ENCODE results near the gene USP14.
A peak's percentile ranks its signal among the peaks of the same experiment; 100 is the strongest.
"Not testable (repeated sequence)": the region's sequence is repeated elsewhere in the genome, so short reads cannot be mapped to it uniquely, and the experiment has no call there.

USP14 gene

GRCh38 chr18:158128-159036 is at the start of gene USP14:
Gene USP14, plus strand, starts transcription at chr18:158557. Its CDS starts 142 bp downstream, at chr18:158699.
- peak; percentile 95 to 96 for DNase-seq (ENCODE audit: low read depth in 2 of 2, low spot score in 1 of 2)

GRCh38 chr18:108665-109063 is 49.7 kb upstream of the USP14 start:
- DNase-seq (ENCODE audit: low read depth in 2 of 2, low spot score in 1 of 2), result not testable (repeated sequence)

- not testable (repeated sequence) for DNase-seq (ENCODE audit: low read depth in 2 of 2, low spot score in 1 of 2)
Observed at GRCh38 chr18:109130-109921, 49.0 kb upstream of the USP14 start.

GRCh38 chr18:109922-110261 is 48.5 kb upstream of the USP14 start:
- DNase-seq (ENCODE audit: low read depth in 2 of 2, low spot score in 1 of 2), result not testable (repeated sequence)

GRCh38 chr18:110351-111201 is 47.8 kb upstream of the USP14 start:
- not testable (repeated sequence) for DNase-seq (ENCODE audit: low read depth in 2 of 2, low spot score in 1 of 2)

- DNase-seq (ENCODE audit: low read depth in 2 of 2, low spot score in 1 of 2), result peak in 1 of 2 donors; percentile 34
Observed at GRCh38 chr18:111306-112014, 46.9 kb upstream of the USP14 start.

GRCh38 chr18:112015-112733 is 46.2 kb upstream of the USP14 start:
- not testable (repeated sequence) for DNase-seq (ENCODE audit: low read depth in 2 of 2, low spot score in 1 of 2)

- not testable (repeated sequence) for DNase-seq (ENCODE audit: low read depth in 2 of 2, low spot score in 1 of 2)
Observed at GRCh38 chr18:120539-121260, 37.7 kb upstream of the USP14 start.

- no peak for DNase-seq (ENCODE audit: low read depth in 2 of 2, low spot score in 1 of 2)
Observed at GRCh38 chr18:135045-135444, 23.3 kb upstream of the USP14 start.

- peak in 1 of 2 donors; percentile 4 for DNase-seq (ENCODE audit: low read depth in 2 of 2, low spot score in 1 of 2)
Observed at GRCh38 chr18:136433-136832, 21.9 kb upstream of the USP14 start.

GRCh38 chr18:137327-137726 is 21.0 kb upstream of the USP14 start:
- no peak for DNase-seq (ENCODE audit: low read depth in 2 of 2, low spot score in 1 of 2)

- DNase-seq (ENCODE audit: low read depth in 2 of 2, low spot score in 1 of 2), result no peak
Observed at GRCh38 chr18:140670-141266, 17.6 kb upstream of the USP14 start.

- DNase-seq (ENCODE audit: low read depth in 2 of 2, low spot score in 1 of 2), result not testable (repeated sequence)
Observed at GRCh38 chr18:142624-143296, 15.6 kb upstream of the USP14 start.

GRCh38 chr18:148841-149240 is 9.5 kb upstream of the USP14 start:
- no peak for DNase-seq (ENCODE audit: low read depth in 2 of 2, low spot score in 1 of 2)

GRCh38 chr18:154151-154550 is 4.2 kb upstream of the USP14 start:
- no peak for DNase-seq (ENCODE audit: low read depth in 2 of 2, low spot score in 1 of 2)

- DNase-seq (ENCODE audit: low read depth in 2 of 2, low spot score in 1 of 2), result no peak
Observed at GRCh38 chr18:155688-156087, 2.7 kb upstream of the USP14 start.

- DNase-seq (ENCODE audit: low read depth in 2 of 2, low spot score in 1 of 2), result no peak
Observed at GRCh38 chr18:156514-157230, 1.7 kb upstream of the USP14 start.

All from stimulated activated CD8-positive, alpha-beta memory T cell treated with anti-CD3 and anti-CD28 coated beads, Interleukin-4, amount 100 ng/mL, for 4 hours (primary cell).